Suprapubic skin (tissue), 4 donors: ENCODE data around the gene KITLG. TPM values are rescaled to one million over a fixed set of nuclear protein-coding genes. Genes with fewer than 3 reads are reported as not detected.

ENCODE experiments used
- DNase-seq, 2 donors: peaks; one replicate each; pipeline ENCODE4 v3.0.0-alpha.2; 2019; ENCODE audit warnings: low spot score in 2 of 2
- H3K27ac ChIP-seq: fragments of 200-600 bp; sonication (generic); one replicate; pipeline ENCODE4 v1.5.1; 2019
- H3K27me3 ChIP-seq: fragments of 200-600 bp; sonication (generic); one replicate; pipeline ENCODE4 v1.5.1; 2019
- H3K36me3 ChIP-seq: fragments of 200-600 bp; sonication (generic); one replicate; pipeline ENCODE4 v1.5.1; 2019
- H3K4me1 ChIP-seq: fragments of 200-600 bp; sonication (generic); one replicate; pipeline ENCODE4 v1.5.1; 2019
- H3K4me3 ChIP-seq: fragments of 200-600 bp; sonication (generic); one replicate; pipeline ENCODE4 v1.5.1; 2019; ENCODE audit warnings: mild to moderate bottlenecking
- H3K9me3 ChIP-seq: fragments of 200-600 bp; sonication (generic); one replicate; pipeline ENCODE4 v1.5.1; 2019
- CTCF ChIP-seq, 2 donors: fragments of 200-600 bp in 1 of 2; fragments of 450-650 bp in 1 of 2; sonication (generic) in 1 of 2; IDR thresholded peaks; one replicate each; pipeline ENCODE4 v1.5.1; 2016 to 2019; ENCODE audit warnings: antibody characterized with exemption in 2 of 2, mild to moderate bottlenecking in 1 of 2, moderate library complexity in 1 of 2
- EP300 ChIP-seq: sonication (generic); formaldehyde crosslinking; IDR thresholded peaks from one replicate; pipeline ENCODE4 v1.6.1; 2017; ENCODE audit warnings: antibody characterized with exemption
- POLR2A ChIP-seq, 2 donors: fragments of 450-650 bp; IDR thresholded peaks; one replicate each; pipeline ENCODE4 v1.6.1; 2017; ENCODE audit warnings: antibody characterized with exemption in 2 of 2, mild to moderate bottlenecking in 2 of 2, moderate library complexity in 2 of 2
- POLR2AphosphoS5 ChIP-seq, 3 donors: sonication (generic); formaldehyde crosslinking; IDR thresholded peaks; one replicate each; pipeline ENCODE4 v1.6.1; 2017; ENCODE audit warnings: antibody characterized with exemption in 3 of 3
- WGBS: methylation state at CpG from one replicate; pipeline ENCODE4 v1.1.5; 2018; 5-methylcytosine and 5-hydroxymethylcytosine counted together
- total RNA-seq, 4 donors: library from RNA; depleted of rRNA; stranded (reverse); fragments of >200 nt; gene quantifications; one replicate each; pipeline ENCODE4 v1.1.0, GENCODE V29; 2016

The KITLG gene
- total RNA-seq, 4 donors from 2014 or later, result 10.5 to 17.6 (median 12.6) TPM

- DNase-seq, result no peak
- Histone ChIP-seq H3K4me3 (no peak overlapping the region), H3K36me3 (no peaks in the 10 kb centered on the region), H3K9me3 (no peaks in the 10 kb centered on the region), H3K27me3 (no peaks in the 10 kb centered on the region), H3K4me1 (peaks cover 3% of the 10 kb centered on the region), H3K27ac (no peak overlapping the region)
- 71% methylated on average over 3 of the region's 3 CpGs for WGBS
- no peak for TF ChIP-seq POLR2AphosphoS5 (IDR thresholded peaks at IDR 0.05)
Observed at GRCh38 chr12:88624911-88625310, 44.6 kb upstream of the KITLG start.

GRCh38 chr12:88623777-88624548, 43.7 kb upstream of the KITLG start:
- no peak overlapping the region for H3K27ac ChIP-seq
- no peaks in the 10 kb centered on the region for H3K4me1 ChIP-seq
- no peaks in the 10 kb centered on the region for H3K36me3 ChIP-seq
- no peak for DNase-seq
- H3K4me3 ChIP-seq, result no peak overlapping the region
- no peaks in the 10 kb centered on the region for H3K27me3 ChIP-seq
- no peaks in the 10 kb centered on the region for H3K9me3 ChIP-seq
- TF ChIP-seq EP300 (no peak), POLR2A (IDR thresholded peaks at IDR 0.05) (no peak), POLR2AphosphoS5 (IDR thresholded peaks at IDR 0.05) (no peak)
- WGBS, result 76% methylated on average over 3 of the region's 3 CpGs

- no peak for TF ChIP-seq EP300
- TF ChIP-seq CTCF (IDR thresholded peaks at IDR 0.05), result no peak
- no peak for TF ChIP-seq POLR2AphosphoS5 (IDR thresholded peaks at IDR 0.05)
- TF ChIP-seq POLR2A (IDR thresholded peaks at IDR 0.05), result no peak
- DNase-seq, result no peak
- Histone ChIP-seq H3K9me3 (no peaks in the 10 kb centered on the region), H3K27ac (no peak overlapping the region), H3K27me3 (no peaks in the 10 kb centered on the region), H3K4me1 (no peaks in the 10 kb centered on the region), H3K36me3 (no peaks in the 10 kb centered on the region), H3K4me3 (no peak overlapping the region)
- WGBS, result 77% methylated on average over 1 of the region's 1 CpG
Observed at GRCh38 chr12:88617352-88617751, 37.1 kb upstream of the KITLG start.

GRCh38 chr12:88615490-88615889, 35.2 kb upstream of the KITLG start:
- Histone ChIP-seq H3K4me1 (no peaks in the 10 kb centered on the region), H3K36me3 (no peaks in the 10 kb centered on the region), H3K27ac (no peak overlapping the region), H3K4me3 (no peak overlapping the region), H3K9me3 (no peaks in the 10 kb centered on the region), H3K27me3 (no peaks in the 10 kb centered on the region)
- TF ChIP-seq POLR2AphosphoS5 (IDR thresholded peaks at IDR 0.05), result no peak
- no peak for DNase-seq
- WGBS, result 88% methylated on average over 1 of the region's 1 CpG

GRCh38 chr12:88604646-88605045, 24.4 kb upstream of the KITLG start:
- no peaks in the 10 kb centered on the region for H3K9me3 ChIP-seq
- no peak overlapping the region for H3K4me3 ChIP-seq
- H3K27me3 ChIP-seq, result no peaks in the 10 kb centered on the region
- H3K4me1 ChIP-seq, result no peaks in the 10 kb centered on the region
- no peak for TF ChIP-seq POLR2A (IDR thresholded peaks at IDR 0.05)
- DNase-seq, result no peak
- H3K27ac ChIP-seq, result no peak overlapping the region
- no peaks in the 10 kb centered on the region for H3K36me3 ChIP-seq

GRCh38 chr12:88600272-88600671, 20.0 kb upstream of the KITLG start:
- DNase-seq, result no peak
- Histone ChIP-seq H3K36me3 (no peaks in the 10 kb centered on the region), H3K27me3 (no peaks in the 10 kb centered on the region), H3K4me1 (no peaks in the 10 kb centered on the region), H3K4me3 (no peak overlapping the region), H3K9me3 (no peaks in the 10 kb centered on the region), H3K27ac (no peak overlapping the region)
- TF ChIP-seq EP300 (no peak), POLR2A (IDR thresholded peaks at IDR 0.05) (no peak), POLR2AphosphoS5 (IDR thresholded peaks at IDR 0.05) (no peak), CTCF (IDR thresholded peaks at IDR 0.05) (no peak)
- 87% methylated on average over 4 of the region's 4 CpGs for whole genome bisulfite sequencing

GRCh38 chr12:88597365-88597764, 17.1 kb upstream of the KITLG start:
- Histone ChIP-seq H3K4me1 (no peaks in the 10 kb centered on the region), H3K36me3 (no peaks in the 10 kb centered on the region), H3K9me3 (no peaks in the 10 kb centered on the region), H3K4me3 (no peak overlapping the region), H3K27me3 (no peaks in the 10 kb centered on the region), H3K27ac (no peak overlapping the region)
- no peak for TF ChIP-seq EP300
- no peak for TF ChIP-seq POLR2A (IDR thresholded peaks at IDR 0.05)
- TF ChIP-seq CTCF (IDR thresholded peaks at IDR 0.05), result no peak
- TF ChIP-seq POLR2AphosphoS5 (IDR thresholded peaks at IDR 0.05), result no peak
- no peak for DNase-seq
